ENCODE results near the gene MYRF.

The MYRF gene

GRCh38 chr11:61780581-61781162 lies 28.2 kb downstream of the MYRF start:
- no peak overlapping the region for H3K4me3 ChIP-seq (ENCODE audit: low read depth in 1 of 2, low read length in 2 of 2)
- H3K27ac ChIP-seq (ENCODE audit: low read length) = no peak overlapping the region
- peaks cover 6 to 21% of the 10 kb centered on the region in 2 donors for H3K36me3 ChIP-seq (ENCODE audit: control insufficient read depth in 1 of 2, insufficient read depth in 2 of 2, low read length in 2 of 2)
- no peaks in the 10 kb centered on the region for H3K9me3 ChIP-seq (ENCODE audit: control insufficient read depth in 1 of 2, low read length in 2 of 2)
- H3K27me3 ChIP-seq (ENCODE audit: low read depth, low read length) = no peaks in the 10 kb centered on the region
- peaks cover 0 to 12% of the 10 kb centered on the region in 2 donors for H3K4me1 ChIP-seq (ENCODE audit: control insufficient read depth in 1 of 2, insufficient read depth in 2 of 2, low read length in 2 of 2)

- H3K27me3 ChIP-seq (ENCODE audit: low read depth, low read length) = no peaks in the 10 kb centered on the region
- H3K9me3 ChIP-seq (ENCODE audit: control insufficient read depth in 1 of 2, low read length in 2 of 2) = no peaks in the 10 kb centered on the region
- peaks cover 12 to 31% of the 10 kb centered on the region in 2 donors for H3K36me3 ChIP-seq (ENCODE audit: control insufficient read depth in 1 of 2, insufficient read depth in 2 of 2, low read length in 2 of 2)
- peaks cover 0 to 12% of the 10 kb centered on the region in 2 donors for H3K4me1 ChIP-seq (ENCODE audit: control insufficient read depth in 1 of 2, insufficient read depth in 2 of 2, low read length in 2 of 2)
- H3K4me3 ChIP-seq (ENCODE audit: low read depth in 1 of 2, low read length in 2 of 2) = no peak overlapping the region
- H3K27ac ChIP-seq (ENCODE audit: low read length) = no peak overlapping the region
Observed at GRCh38 chr11:61781585-61781984, 29.1 kb downstream of the MYRF start.

GRCh38 chr11:61782299-61782698 lies 29.9 kb downstream of the MYRF start:
- peaks cover 17 to 38% of the 10 kb centered on the region in 2 donors for H3K36me3 ChIP-seq (ENCODE audit: control insufficient read depth in 1 of 2, insufficient read depth in 2 of 2, low read length in 2 of 2)
- no peaks in the 10 kb centered on the region for H3K9me3 ChIP-seq (ENCODE audit: control insufficient read depth in 1 of 2, low read length in 2 of 2)
- no peak overlapping the region for H3K4me3 ChIP-seq (ENCODE audit: low read depth in 1 of 2, low read length in 2 of 2)
- H3K27me3 ChIP-seq (ENCODE audit: low read depth, low read length) = no peaks in the 10 kb centered on the region
- no peak overlapping the region for H3K27ac ChIP-seq (ENCODE audit: low read length)
- peaks cover 0 to 6% of the 10 kb centered on the region in 2 donors for H3K4me1 ChIP-seq (ENCODE audit: control insufficient read depth in 1 of 2, insufficient read depth in 2 of 2, low read length in 2 of 2)

GRCh38 chr11:61782841-61783240 lies 30.4 kb downstream of the MYRF start:
- Histone ChIP-seq H3K4me3 (ENCODE audit: low read depth in 1 of 2, low read length in 2 of 2) (no peak overlapping the region), H3K27ac (ENCODE audit: low read length) (no peak overlapping the region), H3K9me3 (ENCODE audit: control insufficient read depth in 1 of 2, low read length in 2 of 2) (no peaks in the 10 kb centered on the region), H3K4me1 (ENCODE audit: control insufficient read depth in 1 of 2, insufficient read depth in 2 of 2, low read length in 2 of 2) (peaks cover 0 to under 1% of the 10 kb centered on the region in 2 donors), H3K27me3 (ENCODE audit: low read depth, low read length) (no peaks in the 10 kb centered on the region), H3K36me3 (ENCODE audit: control insufficient read depth in 1 of 2, insufficient read depth in 2 of 2, low read length in 2 of 2) (peaks cover 17 to 43% of the 10 kb centered on the region in 2 donors)

GRCh38 chr11:61783717-61784505 lies 31.5 kb downstream of the MYRF start:
- no peak overlapping the region for H3K27ac ChIP-seq (ENCODE audit: low read length)
- no peak overlapping the region for H3K4me3 ChIP-seq (ENCODE audit: low read depth in 1 of 2, low read length in 2 of 2)
- H3K9me3 ChIP-seq (ENCODE audit: control insufficient read depth in 1 of 2, low read length in 2 of 2) = no peaks in the 10 kb centered on the region
- H3K36me3 ChIP-seq (ENCODE audit: control insufficient read depth in 1 of 2, insufficient read depth in 2 of 2, low read length in 2 of 2) = peaks cover 22 to 53% of the 10 kb centered on the region in 2 donors
- no peaks in the 10 kb centered on the region for H3K4me1 ChIP-seq (ENCODE audit: control insufficient read depth in 1 of 2, insufficient read depth in 2 of 2, low read length in 2 of 2)
- no peaks in the 10 kb centered on the region for H3K27me3 ChIP-seq (ENCODE audit: low read depth, low read length)

- H3K9me3 ChIP-seq (ENCODE audit: control insufficient read depth in 1 of 2, low read length in 2 of 2) = no peaks in the 10 kb centered on the region
- no peak overlapping the region for H3K4me3 ChIP-seq (ENCODE audit: low read depth in 1 of 2, low read length in 2 of 2)
- H3K36me3 ChIP-seq (ENCODE audit: control insufficient read depth in 1 of 2, insufficient read depth in 2 of 2, low read length in 2 of 2) = peaks cover 28 to 57% of the 10 kb centered on the region in 2 donors
- no peak overlapping the region for H3K27ac ChIP-seq (ENCODE audit: low read length)
- H3K4me1 ChIP-seq (ENCODE audit: control insufficient read depth in 1 of 2, insufficient read depth in 2 of 2, low read length in 2 of 2) = no peaks in the 10 kb centered on the region
- no peaks in the 10 kb centered on the region for H3K27me3 ChIP-seq (ENCODE audit: low read depth, low read length)
Observed at GRCh38 chr11:61784506-61784805, 32.0 kb downstream of the MYRF start.

- Histone ChIP-seq H3K27ac (ENCODE audit: low read length) (no peak overlapping the region), H3K27me3 (ENCODE audit: low read depth, low read length) (no peaks in the 10 kb centered on the region), H3K9me3 (ENCODE audit: control insufficient read depth in 1 of 2, low read length in 2 of 2) (no peaks in the 10 kb centered on the region), H3K36me3 (ENCODE audit: control insufficient read depth in 1 of 2, insufficient read depth in 2 of 2, low read length in 2 of 2) (peaks cover 37 to 67% of the 10 kb centered on the region in 2 donors), H3K4me1 (ENCODE audit: control insufficient read depth in 1 of 2, insufficient read depth in 2 of 2, low read length in 2 of 2) (peaks cover 0 to under 1% of the 10 kb centered on the region in 2 donors), H3K4me3 (ENCODE audit: low read depth in 1 of 2, low read length in 2 of 2) (no peak overlapping the region)
Observed at GRCh38 chr11:61785837-61786402, 33.5 kb downstream of the MYRF start.

- peaks cover 37 to 67% of the 10 kb centered on the region in 2 donors for H3K36me3 ChIP-seq (ENCODE audit: control insufficient read depth in 1 of 2, insufficient read depth in 2 of 2, low read length in 2 of 2)
- H3K27me3 ChIP-seq (ENCODE audit: low read depth, low read length) = no peaks in the 10 kb centered on the region
- H3K4me3 ChIP-seq (ENCODE audit: low read depth in 1 of 2, low read length in 2 of 2) = no peak overlapping the region
- no peaks in the 10 kb centered on the region for H3K9me3 ChIP-seq (ENCODE audit: control insufficient read depth in 1 of 2, low read length in 2 of 2)
- peaks cover 4 to 11% of the 10 kb centered on the region in 2 donors for H3K4me1 ChIP-seq (ENCODE audit: control insufficient read depth in 1 of 2, insufficient read depth in 2 of 2, low read length in 2 of 2)
- no peak overlapping the region for H3K27ac ChIP-seq (ENCODE audit: low read length)
Observed at GRCh38 chr11:61787928-61788491, 35.6 kb downstream of the MYRF start.

GRCh38 chr11:61791737-61792309 lies 39.4 kb downstream of the MYRF start:
- peak overlapping the region; percentile 82 to 86 for H3K4me3 ChIP-seq (ENCODE audit: low read depth in 1 of 2, low read length in 2 of 2)
- H3K36me3 ChIP-seq (ENCODE audit: control insufficient read depth in 1 of 2, insufficient read depth in 2 of 2, low read length in 2 of 2) = peaks cover 22 to 47% of the 10 kb centered on the region in 2 donors
- peak overlapping the region; percentile 93 for H3K27ac ChIP-seq (ENCODE audit: low read length)
- no peaks in the 10 kb centered on the region for H3K27me3 ChIP-seq (ENCODE audit: low read depth, low read length)
- H3K4me1 ChIP-seq (ENCODE audit: control insufficient read depth in 1 of 2, insufficient read depth in 2 of 2, low read length in 2 of 2) = peaks cover 4 to 20% of the 10 kb centered on the region in 2 donors
- H3K9me3 ChIP-seq (ENCODE audit: control insufficient read depth in 1 of 2, low read length in 2 of 2) = no peaks in the 10 kb centered on the region

GRCh38 chr11:61792310-61793082 lies 40.1 kb downstream of the MYRF start, which contains the start of the genes FEN1 and TMEM258:
Gene FEN1, plus strand, starts transcription at chr11:61792911. Its CDS starts 2,451 bp downstream, at chr11:61795362.
Gene TMEM258, minus strand, starts transcription at chr11:61792599. Its CDS starts 41 bp downstream, at chr11:61792558.
- Histone ChIP-seq H3K27me3 (ENCODE audit: low read depth, low read length) (no peaks in the 10 kb centered on the region), H3K9me3 (ENCODE audit: control insufficient read depth in 1 of 2, low read length in 2 of 2) (no peaks in the 10 kb centered on the region), H3K27ac (ENCODE audit: low read length) (peak within 1 kb of the TSS; percentile 93), H3K4me1 (ENCODE audit: control insufficient read depth in 1 of 2, insufficient read depth in 2 of 2, low read length in 2 of 2) (peaks cover 4 to 23% of the 10 kb centered on the region in 2 donors), H3K36me3 (ENCODE audit: control insufficient read depth in 1 of 2, insufficient read depth in 2 of 2, low read length in 2 of 2) (peaks cover 20 to 40% of the 10 kb centered on the region in 2 donors), H3K4me3 (ENCODE audit: low read depth in 1 of 2, low read length in 2 of 2) (peak within 1 kb of the TSS; percentile 82 to 86)
